Measurements from ENCODE around the gene PLEKHG3.

GRCh38 chr14:64691376-64691775, 12.8 kb upstream of the PLEKHG3 start:
- no peak for TF ChIP-seq CTCF (optimal IDR thresholded peaks at IDR 0.05 in 1 of 3, IDR thresholded peaks at IDR 0.05 in 1 of 3, conservative IDR thresholded peaks at IDR 0.05 in 1 of 3; ENCODE audit: extremely low read depth in 1 of 3, insufficient read depth in 2 of 3, low read length in 3 of 3)
- TF ChIP-seq EZH2 (IDR thresholded peaks at IDR 0.05; ENCODE audit: low read length) = no peak

All from keratinocyte (primary cell).